NCI-H345 treated with DMSO at 0.1 percent for 48 hours (cell line): Measurements from ENCODE around the gene PCSK1N.
"Not testable (repeated sequence)": the region's sequence is repeated elsewhere in the genome, so short reads cannot be mapped to it uniquely, and the experiment has no call there.

ENCODE experiments used
- DNase-seq: peaks from one replicate; lab custom pipeline; 2025; ENCODE audit not compliant: unreplicated experiment; lab: John Stamatoyannopoulos, UW

PCSK1N gene

DNA sequence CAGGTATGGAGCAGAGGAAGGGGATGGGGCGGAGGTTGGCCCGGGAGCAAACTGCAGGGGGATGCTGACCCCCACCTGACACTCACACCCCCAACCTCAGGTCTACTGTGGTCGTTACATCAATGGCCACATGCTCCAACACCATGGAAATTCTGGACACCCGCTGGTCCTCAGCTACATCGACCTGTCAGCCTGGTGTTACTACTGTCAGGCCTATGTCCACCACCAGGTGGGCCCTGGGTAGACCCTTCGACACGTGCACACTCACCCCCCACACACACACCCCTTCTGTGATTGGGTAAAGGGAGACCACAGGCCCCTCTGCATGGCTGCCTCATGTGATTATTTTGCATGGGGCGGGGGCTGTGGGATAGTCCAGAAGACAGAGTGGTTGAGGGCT is 11.3 kb downstream of the PCSK1N start:
- DNase-seq, result no peak

DNA sequence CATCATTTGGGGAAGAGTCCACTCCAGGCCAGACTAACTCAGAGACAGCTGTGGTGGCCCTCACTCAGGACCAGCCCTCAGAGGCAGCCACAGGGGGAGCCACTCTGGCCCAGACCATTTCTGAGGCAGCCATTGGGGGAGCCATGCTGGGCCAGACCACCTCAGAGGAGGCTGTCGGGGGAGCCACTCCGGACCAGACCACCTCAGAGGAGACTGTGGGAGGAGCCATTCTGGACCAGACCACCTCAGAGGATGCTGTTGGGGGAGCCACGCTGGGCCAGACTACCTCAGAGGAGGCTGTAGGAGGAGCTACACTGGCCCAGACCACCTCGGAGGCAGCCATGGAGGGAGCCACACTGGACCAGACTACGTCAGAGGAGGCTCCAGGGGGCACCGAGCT is 12.4 kb downstream of the PCSK1N start:
- DNase-seq, result no peak

DNA sequence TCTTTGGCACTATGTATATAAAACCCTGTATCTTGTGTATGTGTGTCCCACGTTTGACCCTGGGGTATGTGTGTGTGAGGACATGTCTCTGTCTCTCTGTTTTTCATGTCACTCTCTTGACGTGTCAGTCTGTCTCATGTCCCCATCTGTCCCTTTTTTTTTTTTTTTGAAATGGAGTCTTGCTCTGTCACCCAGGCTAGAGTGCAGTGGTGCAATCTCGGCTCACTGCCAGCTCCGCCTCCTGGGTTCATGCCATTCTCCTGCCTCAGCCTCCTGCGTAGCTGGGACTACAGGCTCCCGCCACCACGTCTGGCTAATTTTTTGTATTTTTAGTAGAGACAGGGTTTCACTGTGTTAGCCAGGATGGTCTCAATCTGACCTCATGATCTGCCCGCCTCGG is 16.0 kb downstream of the PCSK1N start:
- DNase-seq, result not testable (repeated sequence)

DNA sequence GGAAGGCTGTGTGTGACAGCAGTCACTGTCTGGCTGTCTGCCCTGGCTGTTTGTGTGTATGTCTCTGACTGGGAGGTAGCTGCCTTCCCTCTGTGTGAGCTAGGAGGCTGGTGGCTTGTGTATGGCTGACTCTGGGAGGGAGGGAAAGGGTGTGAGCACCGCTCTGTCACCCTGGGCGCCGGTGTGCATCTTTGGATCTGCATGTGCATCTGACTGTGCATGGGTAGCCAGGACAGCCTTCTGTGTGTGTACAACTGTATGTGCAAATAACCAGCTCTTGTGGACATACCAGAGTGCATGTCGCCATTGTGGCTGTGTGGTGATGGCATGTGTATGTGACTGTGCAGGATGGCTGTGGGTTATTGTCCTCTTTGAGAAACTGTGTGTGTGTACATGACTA is 16.5 kb downstream of the PCSK1N start:
- no peak for DNase-seq

DNA sequence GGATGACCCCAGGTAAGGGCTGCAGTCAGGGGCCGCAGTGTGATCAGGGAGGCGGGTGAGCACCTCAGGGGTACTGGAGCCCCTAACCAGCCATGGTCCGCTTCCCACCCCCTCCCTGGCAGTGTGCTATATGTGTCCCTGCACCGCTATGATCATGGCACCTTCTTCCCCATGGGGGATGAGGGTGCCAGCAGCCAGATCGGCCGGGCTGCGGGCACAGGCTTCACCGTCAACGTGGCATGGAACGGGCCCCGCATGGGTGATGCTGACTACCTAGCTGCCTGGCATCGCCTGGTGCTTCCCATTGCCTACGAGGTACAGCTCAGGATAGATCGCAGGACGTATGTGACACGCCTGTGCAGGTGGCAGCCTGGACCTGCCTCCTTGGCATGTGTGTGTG is 17.3 kb downstream of the PCSK1N start:
- DNase-seq, result no peak

DNA sequence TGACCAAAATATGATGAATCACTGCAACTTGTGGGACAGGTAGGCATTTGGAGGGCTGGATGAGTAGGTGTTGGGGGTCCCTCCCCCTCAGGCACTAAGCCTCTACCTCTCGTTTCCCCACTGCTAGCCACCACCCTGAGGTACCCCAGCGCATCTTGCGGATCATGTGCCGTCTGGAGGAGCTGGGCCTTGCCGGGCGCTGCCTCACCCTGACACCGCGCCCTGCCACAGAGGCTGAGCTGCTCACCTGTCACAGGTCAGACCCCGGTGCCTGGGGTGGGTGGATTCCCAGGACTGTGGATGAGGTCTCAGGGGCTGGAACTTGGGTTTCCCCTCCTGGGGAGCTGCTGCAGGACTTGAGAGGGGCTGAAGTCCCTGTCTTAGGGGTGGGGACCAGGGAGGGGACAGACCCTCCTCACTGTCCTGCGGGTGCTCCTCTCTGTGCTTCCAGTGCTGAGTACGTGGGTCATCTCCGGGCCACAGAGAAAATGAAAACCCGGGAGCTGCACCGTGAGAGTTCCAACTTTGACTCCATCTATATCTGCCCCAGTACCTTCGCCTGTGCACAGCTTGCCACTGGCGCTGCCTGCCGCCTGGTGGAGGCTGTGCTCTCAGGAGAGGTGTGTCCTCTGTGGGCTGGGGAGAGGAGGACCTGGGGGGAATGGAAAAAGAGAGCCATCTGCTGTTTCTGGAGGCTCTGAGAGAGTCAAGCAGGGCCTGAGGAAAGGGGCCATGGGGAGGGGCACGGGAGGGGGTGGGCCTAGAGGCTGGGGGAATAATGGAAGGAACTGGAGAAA is 19.2 kb downstream of the PCSK1N start:
- DNase-seq, result no peak

DNA sequence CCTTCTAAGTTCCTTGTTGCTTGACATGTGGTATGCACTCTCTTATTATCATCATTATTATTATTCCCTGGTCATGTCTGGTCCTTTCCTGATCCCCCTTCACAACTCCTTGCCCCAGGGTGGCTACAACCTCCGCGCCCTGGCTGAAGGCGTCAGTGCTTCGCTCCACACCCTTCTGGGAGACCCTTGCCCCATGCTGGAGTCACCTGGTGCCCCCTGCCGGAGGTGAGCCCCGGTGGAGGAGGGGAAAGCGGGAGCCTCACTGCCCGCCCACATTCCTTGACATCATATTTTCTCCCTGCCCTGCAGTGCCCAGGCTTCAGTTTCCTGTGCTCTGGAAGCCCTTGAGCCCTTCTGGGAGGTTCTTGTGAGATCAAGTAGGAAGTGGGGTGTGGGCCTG is 20.1 kb downstream of the PCSK1N start:
- DNase-seq, result no peak

DNA sequence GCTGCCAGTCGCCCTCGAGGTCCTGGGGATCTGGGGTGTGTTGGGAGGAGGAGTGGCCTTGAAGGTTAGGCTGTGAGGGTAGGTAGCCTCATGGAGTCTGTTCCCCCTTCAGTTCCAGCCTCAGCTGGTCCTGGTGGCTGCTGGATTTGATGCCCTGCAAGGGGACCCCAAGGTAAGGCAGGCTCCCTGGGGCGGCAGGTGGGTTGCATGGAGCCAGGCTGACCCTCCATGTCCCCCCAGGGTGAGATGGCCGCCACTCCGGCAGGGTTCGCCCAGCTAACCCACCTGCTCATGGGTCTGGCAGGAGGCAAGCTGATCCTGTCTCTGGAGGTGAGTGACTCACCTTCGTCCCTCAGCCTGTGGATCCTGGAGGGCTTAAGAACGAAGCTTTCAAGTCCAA is 20.7 kb downstream of the PCSK1N start:
- DNase-seq, result no peak

DNA sequence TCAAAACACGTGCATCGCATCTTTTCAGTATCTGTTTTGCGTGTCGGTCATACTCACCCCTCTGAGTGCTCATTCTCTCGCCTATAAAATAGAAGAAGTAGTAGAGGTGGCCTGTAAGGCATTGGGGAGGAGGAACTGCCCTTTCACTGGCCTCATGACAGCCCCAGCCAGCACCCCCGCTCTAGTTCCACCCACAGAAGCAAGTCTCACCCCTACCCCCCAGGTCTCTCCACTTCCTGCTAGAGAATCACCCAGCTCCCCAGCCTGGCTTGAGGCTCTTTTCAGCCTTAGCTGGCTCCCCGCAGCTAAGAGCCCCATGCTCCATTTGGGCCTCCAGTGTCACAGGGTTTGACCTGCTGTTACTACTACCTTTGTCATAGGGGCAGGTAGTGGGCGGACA is 21.8 kb downstream of the PCSK1N start:
- DNase-seq, result no peak

DNA sequence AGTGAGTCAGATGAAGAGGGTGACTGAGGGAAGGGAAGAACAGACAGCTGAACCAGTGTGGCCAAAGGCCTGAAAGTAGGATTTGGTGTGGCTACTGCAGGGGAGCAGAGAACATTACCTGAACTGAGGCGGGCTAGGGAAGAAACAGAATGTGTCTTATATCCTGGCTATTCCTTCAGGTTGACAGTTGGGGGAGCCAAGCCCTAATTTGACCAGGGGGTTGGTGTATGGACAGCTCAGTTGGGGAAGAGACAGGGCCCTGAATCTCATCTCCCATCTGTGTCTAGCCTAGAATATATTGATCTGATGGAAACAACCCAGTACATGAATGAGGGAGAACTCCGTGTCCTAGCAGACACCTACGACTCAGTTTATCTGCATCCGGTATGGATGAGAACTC is 29.3 kb downstream of the PCSK1N start:
- DNase-seq, result no peak

DNA sequence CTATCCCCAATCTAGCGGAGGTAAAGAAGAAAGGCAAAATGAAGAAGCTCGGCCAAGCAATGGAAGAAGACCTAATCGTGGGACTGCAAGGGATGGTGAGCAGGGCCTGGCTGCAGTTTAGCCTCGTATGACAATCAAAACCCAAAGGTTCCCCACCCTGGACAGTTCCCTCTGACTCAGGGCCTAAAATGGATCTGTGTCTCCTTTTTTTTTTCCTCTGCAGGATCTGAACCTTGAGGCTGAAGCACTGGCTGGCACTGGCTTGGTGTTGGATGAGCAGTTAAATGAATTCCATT is 32.6 kb downstream of the PCSK1N start:
- DNase-seq, result no peak

DNA sequence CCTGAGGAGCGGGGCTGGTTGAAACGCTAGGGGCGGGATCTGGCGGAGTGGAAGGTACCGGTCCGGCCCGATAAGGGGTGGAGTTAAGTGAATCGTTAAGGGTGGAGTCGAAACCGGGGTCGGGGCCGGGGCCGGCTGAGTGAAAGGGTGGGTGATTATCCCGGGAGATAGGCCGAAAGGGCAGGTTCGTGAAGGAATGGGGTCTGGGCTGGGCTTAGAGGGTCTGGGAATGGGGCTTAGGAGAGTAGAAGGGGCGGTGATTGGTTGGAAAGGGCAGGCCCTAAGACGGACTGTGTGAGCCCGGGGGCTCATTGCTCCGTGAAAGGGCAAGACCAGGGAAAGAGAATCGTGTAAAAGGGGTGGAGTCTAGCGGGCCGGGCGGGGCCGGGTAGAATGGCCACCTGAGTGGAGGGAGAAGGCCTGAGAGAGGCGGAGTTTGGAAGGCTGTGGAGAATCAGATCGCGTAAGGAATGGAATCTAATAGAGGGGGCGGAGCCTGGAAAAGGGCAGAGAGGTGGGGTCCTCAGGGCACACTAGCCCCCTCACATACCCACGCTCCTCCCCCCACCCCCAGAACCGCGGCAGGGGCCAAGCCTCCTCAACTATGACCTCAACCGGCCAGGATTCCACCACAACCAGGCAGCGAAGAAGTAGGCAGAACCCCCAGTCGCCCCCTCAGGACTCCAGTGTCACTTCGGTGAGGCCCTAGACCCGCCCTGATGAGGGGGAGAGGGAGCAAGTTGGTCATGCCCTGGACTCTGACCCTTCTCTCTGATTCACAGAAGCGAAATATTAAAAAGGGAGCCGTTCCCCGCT is 33.1 kb downstream of the PCSK1N start:
- DNase-seq, result peak; percentile 57

DNA sequence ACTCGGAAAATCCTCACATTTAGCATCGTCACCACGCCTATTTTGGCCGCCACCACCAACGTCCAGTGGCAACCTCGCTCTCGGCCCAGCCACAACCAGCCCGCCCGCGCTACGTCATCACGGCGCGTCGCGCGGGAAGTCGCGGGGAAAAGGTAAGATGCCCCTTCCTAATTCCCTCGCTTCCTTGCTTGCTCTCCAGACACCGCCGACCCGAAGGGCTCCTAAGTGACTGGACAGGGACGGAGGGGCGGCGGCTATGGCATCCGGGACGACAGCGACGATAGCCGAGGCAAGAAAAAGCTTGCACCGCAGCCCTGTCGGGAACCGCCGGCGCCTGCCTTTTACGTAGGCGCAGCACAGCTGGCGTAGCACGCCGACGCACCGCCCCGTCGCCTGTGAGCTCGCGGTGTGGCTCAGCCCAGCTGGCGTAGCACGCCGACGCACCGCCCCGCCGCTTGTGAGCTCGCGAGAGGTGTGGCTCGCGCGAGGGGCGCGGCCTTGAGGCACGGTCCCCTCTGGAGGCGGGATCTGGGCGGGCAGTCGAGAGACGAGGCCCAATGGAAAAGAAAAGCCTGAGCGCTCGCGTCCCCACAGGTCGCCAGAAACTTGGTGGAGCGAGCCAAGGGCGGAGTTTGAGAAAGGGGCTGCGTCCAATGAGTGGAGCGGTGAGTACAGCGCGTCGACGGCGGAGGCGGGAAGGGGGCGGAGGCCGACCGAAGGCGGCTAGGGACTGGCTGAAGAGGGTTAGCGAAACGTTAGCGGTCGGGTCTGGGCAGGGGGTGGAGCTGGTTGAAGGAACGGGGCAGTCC is 33.9 kb downstream of the PCSK1N start, which contains the start of gene HDAC6:
Gene HDAC6 (plus strand): TSS at position 788 of the 809 bp plus-strand sequence. CDS start 626 bp downstream, outside the sequence.
- DNase-seq, result peak; percentile 94

DNA sequence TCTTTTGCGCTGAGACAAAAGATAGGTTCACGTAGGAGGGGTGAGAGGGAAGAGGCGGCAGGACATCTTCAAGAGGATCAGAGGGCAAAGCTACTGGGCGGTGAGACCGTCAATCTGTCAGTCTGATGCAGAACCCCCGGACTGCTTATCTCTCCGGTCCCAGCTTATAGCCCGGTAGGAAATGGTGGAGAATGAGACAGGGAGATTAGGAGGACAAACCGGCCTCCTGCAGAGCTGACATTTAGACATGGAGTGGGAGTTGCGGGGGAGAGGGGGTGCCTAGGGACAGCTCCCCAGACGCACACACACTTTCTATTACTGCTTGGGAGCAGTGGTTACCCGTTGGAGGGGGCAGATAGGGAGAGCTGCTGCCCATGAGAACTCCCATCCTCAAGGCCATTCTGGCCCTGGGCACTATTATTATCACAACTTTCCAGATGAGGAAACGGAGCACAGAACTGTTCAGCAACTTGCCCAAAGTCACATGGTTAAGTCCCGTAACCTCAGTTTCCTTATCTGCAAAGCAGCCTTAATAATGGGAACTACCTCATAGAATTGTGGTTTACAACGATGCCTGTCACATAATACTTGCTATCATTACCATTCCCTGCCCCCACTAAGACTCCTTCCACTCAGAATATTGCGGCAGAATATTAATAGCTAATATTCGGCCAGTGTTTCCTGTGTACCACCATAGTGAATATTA is 34.7 kb downstream of the PCSK1N start:
- no peak for DNase-seq

DNA sequence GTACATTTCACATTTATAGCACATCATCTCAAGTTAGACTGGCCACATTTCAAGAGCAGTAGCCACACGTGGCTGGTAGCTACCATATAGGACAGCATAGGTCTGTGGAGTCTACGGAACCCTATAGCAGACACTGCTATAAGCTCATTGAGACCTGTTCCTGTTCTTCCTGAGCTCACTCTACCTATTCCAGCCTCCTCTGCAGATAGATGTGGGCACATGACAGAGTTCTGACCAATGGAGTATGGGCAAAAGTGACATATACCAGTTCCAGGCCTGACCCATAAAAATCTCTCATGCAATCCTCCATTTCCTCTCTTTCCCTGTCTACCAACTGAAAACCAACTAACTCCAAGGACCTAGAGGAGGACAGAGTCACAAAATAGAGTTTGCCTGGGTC is 37.1 kb downstream of the PCSK1N start:
- DNase-seq, result no peak

DNA sequence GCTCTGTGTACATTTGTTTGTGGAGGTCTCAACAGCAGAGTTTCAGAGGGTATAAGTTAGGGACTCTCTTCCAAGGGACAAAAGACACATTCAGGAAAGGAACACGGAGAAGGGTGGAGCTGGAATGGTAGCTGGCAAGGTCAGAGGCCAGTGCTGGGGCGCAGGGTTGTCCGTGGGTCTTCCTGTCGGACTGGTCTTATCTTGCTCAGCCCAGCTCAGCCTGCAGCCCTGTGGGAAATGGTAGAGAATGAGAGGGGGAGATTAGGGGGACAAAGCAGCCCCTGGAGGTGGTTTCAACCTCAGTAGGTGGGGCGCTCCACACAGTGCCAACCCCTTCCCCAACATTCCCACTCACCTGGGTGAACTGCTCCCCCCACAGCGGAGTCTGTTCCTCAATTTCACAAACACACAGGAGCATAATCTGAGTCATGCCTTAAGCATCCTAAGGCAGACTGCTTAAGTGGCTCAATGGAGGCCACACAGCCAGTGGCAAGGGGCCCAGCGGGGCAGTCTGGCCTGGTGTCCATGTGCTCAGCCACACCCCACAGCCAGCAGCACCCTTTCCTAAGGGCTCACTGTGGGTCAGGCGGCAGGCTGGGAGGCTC is 40.4 kb downstream of the PCSK1N start:
- DNase-seq, result no peak

DNA sequence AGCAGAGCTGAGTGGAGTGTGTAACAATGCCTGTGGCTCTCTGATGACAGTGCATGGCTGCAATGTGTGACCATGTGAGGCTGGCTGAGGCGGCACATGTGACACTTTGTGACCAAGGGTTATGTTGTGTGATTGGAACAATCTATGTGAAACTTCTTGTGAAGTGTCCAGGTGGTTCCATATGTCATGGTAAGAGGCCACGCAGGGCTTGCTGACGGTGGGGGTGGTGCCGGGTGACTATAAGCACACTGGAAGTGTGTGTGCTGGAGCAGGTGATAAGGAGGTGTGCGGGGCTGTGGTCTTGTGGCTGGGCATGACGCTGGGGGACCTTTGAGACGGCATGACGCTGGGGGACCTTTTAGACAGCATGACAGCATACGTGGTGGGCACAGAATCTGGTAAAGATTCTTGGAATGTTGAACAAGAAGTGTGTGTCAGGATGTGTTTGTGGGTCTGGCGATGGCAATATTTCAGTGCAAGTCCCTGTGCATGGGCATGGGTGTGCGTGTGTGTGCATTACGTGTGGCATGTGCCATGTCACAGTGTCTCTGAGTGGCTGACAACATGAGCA is 41.0 kb downstream of the PCSK1N start:
- DNase-seq, result no peak

DNA sequence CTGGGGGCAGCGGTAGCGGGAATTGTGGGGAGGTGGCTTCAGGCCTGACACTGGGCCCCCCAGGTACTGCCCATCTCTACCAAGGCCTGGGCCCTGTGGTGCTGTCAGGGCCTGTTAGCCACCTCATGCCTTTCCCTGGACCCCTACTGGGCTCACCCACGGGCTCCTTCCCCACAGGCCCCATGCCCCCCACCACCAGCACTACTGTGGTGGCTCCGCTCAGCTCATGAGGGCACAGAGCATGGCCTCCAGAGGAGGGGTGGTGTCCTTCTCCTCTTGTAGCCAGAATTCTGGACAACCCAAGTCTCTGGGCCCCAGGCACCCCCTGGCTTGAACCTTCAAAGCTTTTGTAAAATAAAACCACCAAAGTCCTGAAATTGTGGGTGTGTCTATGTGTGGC is 41.5 kb downstream of the PCSK1N start:
- DNase-seq, result no peak

DNA sequence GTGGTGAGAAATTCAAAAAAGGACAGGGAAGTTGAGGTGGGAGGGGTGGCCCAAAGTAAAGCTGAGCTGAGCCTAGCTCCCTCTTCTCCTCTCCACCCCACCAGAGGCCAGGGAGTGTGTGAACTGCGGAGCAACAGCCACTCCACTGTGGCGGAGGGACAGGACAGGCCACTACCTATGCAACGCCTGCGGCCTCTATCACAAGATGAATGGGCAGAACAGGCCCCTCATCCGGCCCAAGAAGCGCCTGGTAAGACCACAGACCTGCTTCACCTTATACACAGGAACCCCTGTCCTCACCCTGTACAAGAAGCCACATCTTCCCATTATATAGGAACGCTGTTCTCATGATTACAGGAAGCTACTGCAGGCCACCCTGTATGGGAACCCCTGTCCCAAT is 43.2 kb downstream of the PCSK1N start:
- DNase-seq, result no peak

DNA sequence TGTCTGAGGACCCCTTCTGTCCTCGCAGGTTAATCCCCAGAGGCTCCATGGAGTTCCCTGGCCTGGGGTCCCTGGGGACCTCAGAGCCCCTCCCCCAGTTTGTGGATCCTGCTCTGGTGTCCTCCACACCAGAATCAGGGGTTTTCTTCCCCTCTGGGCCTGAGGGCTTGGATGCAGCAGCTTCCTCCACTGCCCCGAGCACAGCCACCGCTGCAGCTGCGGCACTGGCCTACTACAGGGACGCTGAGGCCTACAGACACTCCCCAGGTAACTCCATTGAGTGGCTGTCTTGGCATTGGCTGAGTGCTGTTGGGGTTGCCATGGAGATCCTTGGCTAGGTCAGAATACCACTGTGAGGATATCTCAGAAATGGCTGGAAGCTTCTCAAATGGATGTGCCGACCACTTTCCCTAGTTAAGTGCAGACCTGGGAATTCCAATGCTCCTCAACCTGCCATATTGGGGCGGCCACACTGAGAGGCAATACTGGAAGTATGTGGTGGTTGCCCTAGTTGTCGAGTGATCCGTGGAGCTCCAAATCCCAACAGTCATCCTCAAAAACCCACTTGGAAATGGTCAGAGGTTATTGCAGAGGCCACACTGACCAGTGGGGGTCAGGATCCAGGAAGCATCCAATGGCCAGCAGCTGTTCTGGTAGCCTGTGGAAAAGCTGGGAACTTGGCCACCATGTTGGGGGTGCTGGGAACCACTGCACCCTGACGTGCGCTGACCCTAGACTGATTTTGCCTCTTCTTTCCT is 44.2 kb downstream of the PCSK1N start:
- DNase-seq, result no peak
